ENCODE measurements around the gene SLFNL1.

SLFNL1 gene

DNA sequence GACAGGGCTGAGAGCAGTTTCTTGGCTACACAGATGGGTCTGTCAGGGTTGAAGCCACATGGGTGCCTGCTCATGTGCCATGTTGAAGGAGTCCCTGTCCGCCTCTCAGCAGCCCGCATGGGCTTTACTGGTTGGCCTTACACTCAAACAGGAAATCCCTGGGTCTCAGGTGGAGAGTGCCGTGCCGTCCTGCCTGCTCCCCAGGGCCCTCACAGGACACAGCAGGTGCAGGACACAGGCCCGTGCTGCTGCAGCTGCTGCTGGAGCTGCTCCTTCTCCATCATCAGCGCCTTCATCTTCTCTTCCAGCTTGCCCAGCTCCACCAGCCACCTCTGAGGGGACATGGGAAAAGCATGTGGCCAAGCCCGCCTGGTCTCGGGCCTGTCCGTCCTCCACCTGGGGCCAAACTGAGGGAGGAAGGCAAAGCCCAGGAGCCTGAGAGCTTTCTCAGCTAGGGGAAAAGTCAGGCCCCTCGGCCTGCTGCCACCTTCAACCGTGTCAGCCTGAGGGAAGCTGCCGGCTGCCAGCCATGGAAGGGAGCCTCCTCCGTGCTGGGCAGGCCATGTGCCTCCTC, 5.5 kb downstream of the SLFNL1 start:
- TF ChIP-seq CTCF (IDR thresholded peaks at IDR 0.05; ENCODE audit: low read depth, low read length), result no peak
- H3K4me3 ChIP-seq (ENCODE audit: low read depth, low read length), result no peak overlapping the region
- no peak for DNase-seq (ENCODE audit: low read depth, low spot score)
- in situ Hi-C loops (cut with HindIII; ENCODE audit: low sequenced_read_pairs), result no loop called here

DNA sequence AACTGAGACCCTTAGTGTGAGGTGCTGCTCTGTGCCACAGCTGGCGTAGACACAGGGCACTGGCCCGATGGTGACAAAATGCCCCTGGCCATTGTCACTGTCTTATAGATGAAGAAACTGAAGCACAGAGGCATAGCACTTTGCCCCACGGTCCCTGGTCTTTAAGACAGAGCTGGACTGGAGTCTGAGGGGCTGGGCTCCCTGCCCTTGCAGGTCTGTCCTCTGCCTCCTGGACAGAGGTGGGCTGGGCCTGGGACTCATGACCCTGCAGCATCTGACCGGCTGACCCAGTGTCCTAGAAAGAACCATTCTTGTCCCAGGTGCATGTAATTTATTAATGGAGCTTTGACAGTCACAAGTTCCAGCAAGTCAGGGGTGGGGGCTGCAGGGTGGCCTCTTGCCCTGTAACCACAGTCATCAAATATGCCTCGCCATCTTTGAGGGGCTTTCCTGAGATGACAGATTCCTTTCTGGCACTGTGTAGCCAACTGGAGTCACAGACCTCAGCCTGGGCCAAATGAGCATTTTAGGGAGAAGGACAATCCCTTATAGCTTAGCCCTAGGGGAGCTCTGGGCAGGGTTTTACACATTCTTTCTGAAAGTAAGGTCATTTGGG, 6.1 kb downstream of the SLFNL1 start:
- in situ Hi-C loops (cut with HindIII; ENCODE audit: low sequenced_read_pairs), result no loop called here
- TF ChIP-seq CTCF (IDR thresholded peaks at IDR 0.05; ENCODE audit: low read depth, low read length), result no peak
- no peak for DNase-seq (ENCODE audit: low read depth, low spot score)
- H3K4me3 ChIP-seq (ENCODE audit: low read depth, low read length), result no peak overlapping the region

DNA sequence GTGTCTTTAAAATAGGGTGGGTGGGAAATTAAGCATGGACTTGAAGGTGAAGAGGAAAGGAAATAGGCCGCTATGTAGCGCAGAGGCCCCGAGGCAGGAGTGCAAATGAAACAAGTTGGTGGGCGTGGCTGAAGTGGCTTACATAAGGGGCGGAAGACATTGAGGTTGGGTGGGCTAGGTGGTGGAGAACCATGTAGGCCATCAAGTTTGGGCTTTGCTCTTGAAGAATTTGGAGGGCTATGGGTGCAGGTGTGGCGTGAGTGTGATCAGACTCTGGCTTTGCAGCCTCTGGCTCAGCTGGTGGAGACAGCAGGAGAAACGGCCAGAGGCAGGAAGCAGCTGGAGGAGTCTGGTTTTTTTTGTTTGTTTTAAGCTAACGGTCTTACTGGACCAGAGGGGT, 6.7 kb downstream of the SLFNL1 start:
- no peak for TF ChIP-seq CTCF (IDR thresholded peaks at IDR 0.05; ENCODE audit: low read depth, low read length)
- no peak overlapping the region for H3K4me3 ChIP-seq (ENCODE audit: low read depth, low read length)
- no peak for DNase-seq (ENCODE audit: low read depth, low spot score)
- in situ Hi-C loops (cut with HindIII; ENCODE audit: low sequenced_read_pairs), result no loop called here

DNA sequence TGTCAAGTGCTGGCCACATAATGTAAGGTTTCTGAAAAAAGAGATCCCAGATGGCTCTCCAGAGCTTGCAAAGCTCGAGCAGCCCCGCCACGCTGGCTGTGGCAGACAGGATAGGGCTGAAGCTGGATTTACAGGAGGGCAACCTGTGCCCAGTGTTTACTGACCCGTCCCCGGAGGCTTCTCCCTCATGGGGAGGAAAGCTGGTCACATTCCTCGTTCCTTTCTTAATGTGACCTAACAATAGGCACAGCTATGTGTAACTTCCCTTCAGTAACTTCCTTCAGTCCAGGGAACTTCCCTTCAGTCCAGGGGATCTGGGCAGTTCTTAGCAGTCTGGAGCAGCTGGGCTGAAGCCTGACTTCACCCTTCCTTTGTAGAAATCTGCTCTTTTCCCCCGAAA, 7.7 kb downstream of the SLFNL1 start:
- in situ Hi-C loops (cut with HindIII; ENCODE audit: low sequenced_read_pairs), result no loop called here
- no peak for TF ChIP-seq CTCF (IDR thresholded peaks at IDR 0.05; ENCODE audit: low read depth, low read length)
- no peak for DNase-seq (ENCODE audit: low read depth, low spot score)
- H3K4me3 ChIP-seq (ENCODE audit: low read depth, low read length), result no peak overlapping the region

DNA sequence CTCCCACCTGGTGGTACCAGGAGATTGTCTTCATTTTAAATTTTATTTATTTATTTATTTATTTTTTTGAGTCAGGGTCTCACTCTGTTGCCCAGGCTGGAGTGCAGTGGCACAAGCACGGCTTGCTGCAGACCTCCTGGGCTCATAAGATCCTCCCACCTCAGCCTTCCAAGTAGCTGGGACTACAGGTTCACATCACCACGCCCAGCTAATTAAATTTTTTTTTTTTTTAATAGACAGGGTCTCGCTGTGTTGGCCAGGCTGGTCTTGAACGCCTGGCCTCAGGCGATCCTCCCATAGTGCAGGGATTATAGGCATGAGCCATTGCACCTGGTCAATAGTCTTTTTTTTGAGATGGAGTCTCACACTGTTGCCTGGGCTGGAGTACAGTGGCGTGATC, 8.5 kb downstream of the SLFNL1 start:
- DNase-seq (ENCODE audit: low read depth, low spot score), result no peak
- no peak overlapping the region for H3K4me3 ChIP-seq (ENCODE audit: low read depth, low read length)
- TF ChIP-seq CTCF (IDR thresholded peaks at IDR 0.05; ENCODE audit: low read depth, low read length), result no peak
- in situ Hi-C loops (cut with HindIII; ENCODE audit: low sequenced_read_pairs), result no loop called here

GRCh38 chr1:41010345-41010744, 11.2 kb downstream of the SLFNL1 start:
- no peak for DNase-seq (ENCODE audit: low read depth, low spot score)

More at GRCh38 chr1:41010345-41010744, 11.2 kb downstream of the SLFNL1 start:
- in situ Hi-C loops (cut with HindIII; ENCODE audit: low sequenced_read_pairs), result no loop called here
- no peak overlapping the region for H3K4me3 ChIP-seq (ENCODE audit: low read depth, low read length)
- TF ChIP-seq CTCF (IDR thresholded peaks at IDR 0.05; ENCODE audit: low read depth, low read length), result no peak

All from astrocyte of the spinal cord (primary cell).